H9 (cell line): ENCODE measurements around the gene ERAP2. TPM values are rescaled to one million over a fixed set of nuclear protein-coding genes. Genes with fewer than 3 reads are reported as not detected.

Source experiments
- DNase-seq: peaks from one replicate; pipeline ENCODE4 v3.0.0-alpha.2; 2017
- H2AFZ ChIP-seq: one replicate; pipeline ENCODE4 v1.6.1; 2013; ENCODE audit warnings: mild to moderate bottlenecking, low read length, control low read depth, moderate library complexity
- H2AK5ac ChIP-seq: 2 replicates; pipeline ENCODE4 v1.6.1; 2013; ENCODE audit warnings: low read length, control low read depth, mixed read lengths; ENCODE audit not compliant: insufficient read length
- H2BK120ac ChIP-seq: one replicate; pipeline ENCODE4 v1.6.1; 2013; ENCODE audit warnings: low read depth, mild to moderate bottlenecking, low read length, control low read depth, inconsistent platforms; ENCODE audit not compliant: poor library complexity, severe bottlenecking
- H2BK12ac ChIP-seq: 2 replicates; pipeline ENCODE4 v1.6.1; 2013; ENCODE audit warnings: low read length, control low read depth, mixed read lengths, low read depth; ENCODE audit not compliant: insufficient read length
- H2BK15ac ChIP-seq: 2 replicates; pipeline ENCODE4 v1.6.1; 2013; ENCODE audit warnings: low read depth, low read length, control low read depth
- H2BK20ac ChIP-seq: one replicate; pipeline ENCODE4 v1.6.1; 2013; ENCODE audit warnings: low read depth, mild to moderate bottlenecking, low read length, control low read depth, inconsistent platforms; ENCODE audit not compliant: poor library complexity, severe bottlenecking
- H2BK5ac ChIP-seq: 2 replicates; pipeline ENCODE4 v1.6.1; 2013; ENCODE audit warnings: low read length, control low read depth, mixed read lengths; ENCODE audit not compliant: insufficient read length
- H3K14ac ChIP-seq: 2 replicates; pipeline ENCODE4 v1.6.1; 2013; ENCODE audit warnings: low read length, control low read depth; ENCODE audit not compliant: insufficient read depth
- H3K18ac ChIP-seq: 2 replicates; pipeline ENCODE4 v1.6.1; 2013; ENCODE audit warnings: low read depth, mild to moderate bottlenecking, mixed read lengths, low read length, control low read depth; ENCODE audit not compliant: insufficient read length
- H3K23ac ChIP-seq: 2 replicates; pipeline ENCODE4 v1.6.1; 2013; ENCODE audit warnings: low read length, control low read depth, mixed read lengths, low read depth; ENCODE audit not compliant: insufficient read length
- H3K23me2 ChIP-seq: 2 replicates; pipeline ENCODE4 v1.6.1; 2013; ENCODE audit warnings: low read depth, mild to moderate bottlenecking, mixed read lengths, low read length, control low read depth; ENCODE audit not compliant: insufficient read length, poor library complexity, severe bottlenecking
- H3K27ac ChIP-seq: 2 replicates; pipeline ENCODE4 v1.5.1; 2013; ENCODE audit warnings: low read length, control low read depth, mixed read lengths, low read depth; ENCODE audit not compliant: insufficient read length
- H3K27me3 ChIP-seq: 2 replicates; pipeline ENCODE4 v1.6.1; 2013; ENCODE audit warnings: low read length, control low read depth, inconsistent platforms; ENCODE audit not compliant: insufficient read depth
- H3K4ac ChIP-seq: 2 replicates; pipeline ENCODE4 v1.6.1; 2013; ENCODE audit warnings: low read depth, mild to moderate bottlenecking, control low read depth, inconsistent platforms, low read length, moderate library complexity
- H3K4me1 ChIP-seq: 2 replicates; pipeline ENCODE4 v1.6.1; 2013; ENCODE audit warnings: low read length, control low read depth, inconsistent platforms; ENCODE audit not compliant: insufficient read depth
- H3K4me2 ChIP-seq: 2 replicates; pipeline ENCODE4 v1.6.1; 2013; ENCODE audit warnings: low read length, control low read depth, mixed read lengths; ENCODE audit not compliant: insufficient read length, insufficient read depth
- H3K56ac ChIP-seq: 2 replicates; pipeline ENCODE4 v1.6.1; 2013; ENCODE audit warnings: low read depth, mild to moderate bottlenecking, mixed read lengths, low read length, control low read depth; ENCODE audit not compliant: insufficient read length
- H3K79me1 ChIP-seq: 2 replicates; pipeline ENCODE4 v1.6.1; 2013; ENCODE audit warnings: low read depth, mild to moderate bottlenecking, moderate library complexity, low read length, control low read depth, inconsistent platforms; ENCODE audit not compliant: insufficient read depth, poor library complexity, severe bottlenecking
- H3K79me2 ChIP-seq: 2 replicates; pipeline ENCODE4 v1.6.1; 2013; ENCODE audit warnings: low read length, control low read depth, inconsistent platforms; ENCODE audit not compliant: insufficient read depth
- H3K9ac ChIP-seq: 2 replicates; pipeline ENCODE4 v1.6.1; 2013; ENCODE audit warnings: low read length, control low read depth, mixed read lengths; ENCODE audit not compliant: insufficient read length; ENCODE audit errors: extremely low read depth
- H3K9me3 ChIP-seq: one replicate; pipeline ENCODE4 v1.6.1; 2013; ENCODE audit warnings: low read depth, low read length, inconsistent platforms; ENCODE audit not compliant: control insufficient read depth
- H3T11ph ChIP-seq: one replicate; pipeline ENCODE4 v1.6.1; 2013; ENCODE audit warnings: mild to moderate bottlenecking, low read length, control low read depth, inconsistent platforms
- H4K20me1 ChIP-seq: one replicate; pipeline ENCODE4 v1.6.1; 2013; ENCODE audit not compliant: control insufficient read depth, insufficient read length, insufficient read depth
- H4K5ac ChIP-seq: 2 replicates; pipeline ENCODE4 v1.6.1; 2013; ENCODE audit warnings: low read depth, mild to moderate bottlenecking, mixed read lengths, low read length, control low read depth; ENCODE audit not compliant: insufficient read length
- H4K8ac ChIP-seq: replicated peaks from 2 replicates; pipeline ENCODE4 v1.6.1; 2013; ENCODE audit warnings: low read length, control low read depth, mixed read lengths, low read depth; ENCODE audit not compliant: insufficient read length
- H4K91ac ChIP-seq: 2 replicates; pipeline ENCODE4 v1.6.1; 2013; ENCODE audit warnings: low read depth, mild to moderate bottlenecking, moderate library complexity, mixed read lengths, low read length, control low read depth; ENCODE audit not compliant: insufficient read length
- H3K27ac Mint-ChIP-seq, 3 experiments: 2 replicates in 2 of 3; 3 replicates in 1 of 3; pipeline ENCODE4 v1.8.0; 2020 to 2021; ENCODE audit warnings: mixed read lengths in 3 of 3, mild to moderate bottlenecking in 1 of 3, moderate library complexity in 1 of 3
- H3K27me3 Mint-ChIP-seq: 2 replicates; pipeline ENCODE4 v1.8.0; 2021; ENCODE audit warnings: low read depth, mild to moderate bottlenecking, moderate library complexity, mixed read lengths
- H3K36me3 Mint-ChIP-seq, 3 experiments: 2 replicates in 2 of 3; 3 replicates in 1 of 3; pipeline ENCODE4 v1.8.0; 2020 to 2021; ENCODE audit warnings: low read depth in 3 of 3, mixed read lengths in 3 of 3; ENCODE audit not compliant: insufficient read depth in 1 of 3
- H3K4me1 Mint-ChIP-seq, 2 experiments: 2 replicates each; pipeline ENCODE4 v1.8.0; 2020; ENCODE audit warnings: mixed read lengths in 2 of 2
- H3K4me3 Mint-ChIP-seq, 2 experiments: 2 replicates in 1 of 2; 3 replicates in 1 of 2; pipeline ENCODE4 v1.8.0; 2020 to 2021; ENCODE audit warnings: mild to moderate bottlenecking in 2 of 2, mixed read lengths in 2 of 2, moderate library complexity in 1 of 2
- H3K9me3 Mint-ChIP-seq, 2 experiments: 2 replicates in 1 of 2; 3 replicates in 1 of 2; pipeline ENCODE4 v1.8.0; 2020; ENCODE audit warnings: mild to moderate bottlenecking in 2 of 2, mixed read lengths in 2 of 2, moderate library complexity in 1 of 2
- WGBS: extraction: QIAGEN DNeasy Blood & Tissue Kit; methylation state at CpG from one replicate; pipeline ENCODE4 v1.1.7; 2013; ENCODE audit warnings: missing lambda C conversion rate, low lambda C conversion rate, mixed read lengths; ENCODE audit not compliant: insufficient read length; ENCODE audit errors: extremely low coverage; 5-methylcytosine and 5-hydroxymethylcytosine counted together
- total RNA-seq: library from RNA; stranded (reverse); gene quantifications from 2 replicates; pipeline ENCODE4 v1.2.1, GENCODE V29; 2021
- TF ChIP-seq, protein P1 (sequence below): fragments of 200-600 bp; sonication (generic); conservative IDR thresholded peaks from 3 replicates; pipeline ENCODE4 v1.8.0; 2021; ENCODE audit warnings: antibody characterized with exemption, mild to moderate bottlenecking

The ERAP2 gene
- total RNA-seq, 1 experiment from 2014 or later, result 0.09 TPM

DNA sequence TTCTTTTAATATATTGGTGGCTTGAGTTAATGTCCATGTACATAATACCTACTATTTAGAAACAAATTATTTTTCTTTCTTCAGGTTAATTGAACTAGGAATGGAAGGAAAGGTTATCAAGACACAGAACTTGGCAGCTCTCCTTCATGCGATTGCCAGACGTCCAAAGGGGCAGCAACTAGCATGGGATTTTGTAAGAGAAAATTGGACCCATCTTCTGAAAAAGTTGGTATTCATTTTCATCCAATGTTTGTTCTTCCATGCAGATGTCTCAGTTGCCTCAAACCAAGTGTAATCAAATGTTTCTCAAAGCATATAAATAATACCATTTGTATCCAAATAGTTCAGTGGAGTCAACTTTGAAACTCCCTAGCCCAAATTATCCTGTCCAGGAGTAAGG lies 36.9 kb downstream of the ERAP2 start:
- Histone ChIP-seq H4K91ac (no peak overlapping the region), H2BK12ac (no peak overlapping the region), H2BK20ac (no peak overlapping the region), H3K9me3 (no peaks in the 10 kb centered on the region), H3K4me2 (no peak overlapping the region), H3K4ac (no peak overlapping the region), H3K79me2 (no peaks in the 10 kb centered on the region), H2BK15ac (no peak overlapping the region), H3K23me2 (no peaks in the 10 kb centered on the region), H2BK5ac (no peak overlapping the region), H4K20me1 (no peaks in the 10 kb centered on the region), H3K79me1 (no peaks in the 10 kb centered on the region), H3T11ph (no peak overlapping the region), H3K27ac (no peak overlapping the region), H2BK120ac (no peak overlapping the region), H4K5ac (no peak overlapping the region), H3K27me3 (no peaks in the 10 kb centered on the region), H3K56ac (no peak overlapping the region), H3K14ac (no peak overlapping the region), H3K18ac (no peak overlapping the region), H2AFZ (no peak overlapping the region), H3K9ac (no peak overlapping the region), H4K8ac (no peak overlapping the region), H3K4me1 (no peaks in the 10 kb centered on the region), H3K23ac (no peak overlapping the region), H2AK5ac (no peak overlapping the region)
- no peak for DNase-seq
- no CpG with 5 or more reads among the region's 2 CpGs for WGBS
- Mint-ChIP-seq H3K4me1 (no peaks in the 10 kb centered on the region), H3K36me3 (no peaks in the 10 kb centered on the region), H3K9me3 (no peaks in the 10 kb centered on the region; a peak in 1 of 5 replicates), H3K27ac (no peak overlapping the region), H3K4me3 (no peak overlapping the region), H3K27me3 (no peaks in the 10 kb centered on the region)
- TF ChIP-seq, protein P1, sequence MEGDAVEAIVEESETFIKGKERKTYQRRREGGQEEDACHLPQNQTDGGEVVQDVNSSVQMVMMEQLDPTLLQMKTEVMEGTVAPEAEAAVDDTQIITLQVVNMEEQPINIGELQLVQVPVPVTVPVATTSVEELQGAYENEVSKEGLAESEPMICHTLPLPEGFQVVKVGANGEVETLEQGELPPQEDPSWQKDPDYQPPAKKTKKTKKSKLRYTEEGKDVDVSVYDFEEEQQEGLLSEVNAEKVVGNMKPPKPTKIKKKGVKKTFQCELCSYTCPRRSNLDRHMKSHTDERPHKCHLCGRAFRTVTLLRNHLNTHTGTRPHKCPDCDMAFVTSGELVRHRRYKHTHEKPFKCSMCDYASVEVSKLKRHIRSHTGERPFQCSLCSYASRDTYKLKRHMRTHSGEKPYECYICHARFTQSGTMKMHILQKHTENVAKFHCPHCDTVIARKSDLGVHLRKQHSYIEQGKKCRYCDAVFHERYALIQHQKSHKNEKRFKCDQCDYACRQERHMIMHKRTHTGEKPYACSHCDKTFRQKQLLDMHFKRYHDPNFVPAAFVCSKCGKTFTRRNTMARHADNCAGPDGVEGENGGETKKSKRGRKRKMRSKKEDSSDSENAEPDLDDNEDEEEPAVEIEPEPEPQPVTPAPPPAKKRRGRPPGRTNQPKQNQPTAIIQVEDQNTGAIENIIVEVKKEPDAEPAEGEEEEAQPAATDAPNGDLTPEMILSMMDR, result no peak
